Measurements from ENCODE around the gene PRND.
A peak's percentile ranks its signal among the peaks of the same experiment; 100 is the strongest.
"Not testable (repeated sequence)": the region's sequence is repeated elsewhere in the genome, so short reads cannot be mapped to it uniquely, and the experiment has no call there.

PRND gene, protein sequence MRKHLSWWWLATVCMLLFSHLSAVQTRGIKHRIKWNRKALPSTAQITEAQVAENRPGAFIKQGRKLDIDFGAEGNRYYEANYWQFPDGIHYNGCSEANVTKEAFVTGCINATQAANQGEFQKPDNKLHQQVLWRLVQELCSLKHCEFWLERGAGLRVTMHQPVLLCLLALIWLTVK

DNA sequence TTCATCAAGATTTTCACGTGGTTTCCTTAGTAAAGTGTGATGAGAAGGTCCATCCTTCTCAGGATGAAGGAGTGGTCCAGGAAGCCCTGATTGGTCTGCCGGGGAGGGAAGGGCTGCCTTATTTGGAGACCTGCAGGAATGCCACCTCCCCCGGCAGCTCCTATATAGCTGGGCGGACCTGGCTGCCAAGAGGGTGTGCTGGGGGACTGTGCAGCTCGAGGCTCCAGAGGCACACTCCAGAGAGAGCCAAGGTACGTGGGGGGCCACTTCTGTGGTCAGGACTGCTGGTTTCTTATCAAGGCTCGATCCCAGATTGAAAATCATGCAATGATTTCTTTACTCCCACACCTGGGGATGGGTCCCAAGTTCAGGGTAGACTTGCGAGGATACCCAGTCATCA lies at the start of gene PRND:
PRND (plus strand) TSS at position 191 of the 400 bp plus-strand sequence. CDS start 2,643 bp downstream, outside the sequence.
- no peak for DNase-seq

DNA sequence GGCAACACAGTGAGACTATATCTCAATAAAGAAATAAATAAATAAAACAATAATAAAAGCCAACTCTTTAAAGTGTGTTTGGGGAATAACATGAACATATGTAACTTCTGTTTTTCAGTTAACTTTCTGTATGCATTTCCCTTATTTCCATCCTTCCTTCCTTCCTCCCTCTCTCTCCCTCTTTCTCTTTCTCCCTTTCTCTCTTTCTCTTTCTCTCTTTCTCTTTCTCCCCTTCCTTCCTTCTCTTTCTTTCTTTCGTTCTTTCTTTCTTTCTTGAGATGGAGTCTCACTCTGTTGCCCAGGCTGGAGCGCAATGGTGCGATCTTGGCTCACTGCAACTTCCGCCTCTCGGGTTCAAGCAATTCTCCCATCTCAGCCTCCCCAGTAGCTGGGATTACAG lies 48.8 kb upstream of the PRND start:
- DNase-seq, result no peak

DNA sequence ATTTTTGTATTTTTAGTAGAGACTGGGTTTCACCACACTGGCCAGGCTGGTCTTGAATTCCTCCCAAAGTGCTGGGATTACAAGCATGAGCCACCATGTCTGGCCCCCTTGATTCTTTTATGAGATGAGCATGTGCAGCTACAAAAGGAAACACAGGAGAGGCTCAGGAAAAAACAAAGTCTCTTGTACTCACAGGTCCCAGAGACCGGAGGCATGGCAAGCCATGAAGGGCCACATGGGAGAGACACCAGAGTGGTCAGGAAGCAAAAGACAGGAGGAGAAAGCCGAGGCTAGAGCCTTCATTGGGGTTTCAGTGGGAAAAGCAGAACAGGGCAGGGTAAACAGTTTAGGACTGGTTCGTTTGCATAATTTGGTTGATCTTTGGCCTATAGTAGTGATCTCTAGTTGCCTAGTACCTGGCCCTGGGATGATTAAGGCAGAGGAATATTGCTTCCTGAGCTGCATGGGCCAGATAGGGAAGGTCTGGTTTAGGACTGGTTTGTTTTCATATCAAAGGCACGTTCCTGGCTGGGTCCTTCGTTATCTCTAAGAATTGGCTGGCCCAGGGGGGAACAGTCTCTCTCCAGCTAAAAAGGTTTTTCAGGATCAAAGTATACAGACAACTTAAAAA lies 48.2 kb upstream of the PRND start:
- DNase-seq, result no peak

DNA sequence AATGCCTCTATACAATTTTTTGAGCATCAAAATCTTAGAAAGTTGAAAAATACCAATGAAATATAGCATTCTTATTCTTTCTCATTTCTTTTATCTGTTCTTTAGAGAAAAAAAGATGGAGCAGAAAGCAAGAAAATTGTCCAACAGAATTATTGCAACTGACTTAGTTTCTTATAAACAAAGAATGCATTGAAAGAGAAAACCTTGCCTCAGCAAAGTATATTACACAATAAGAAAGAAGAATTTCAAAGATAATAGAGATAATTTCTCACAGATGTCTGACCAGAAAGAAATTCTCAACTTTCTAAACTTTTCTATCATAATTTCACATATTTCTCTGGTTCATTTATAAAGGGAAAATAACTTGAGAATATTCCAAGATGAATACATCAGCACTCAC lies 47.0 kb upstream of the PRND start:
- no peak for DNase-seq

- DNase-seq, result no peak
Observed at GRCh38 chr20:4677846-4678245, 43.9 kb upstream of the PRND start.

DNA sequence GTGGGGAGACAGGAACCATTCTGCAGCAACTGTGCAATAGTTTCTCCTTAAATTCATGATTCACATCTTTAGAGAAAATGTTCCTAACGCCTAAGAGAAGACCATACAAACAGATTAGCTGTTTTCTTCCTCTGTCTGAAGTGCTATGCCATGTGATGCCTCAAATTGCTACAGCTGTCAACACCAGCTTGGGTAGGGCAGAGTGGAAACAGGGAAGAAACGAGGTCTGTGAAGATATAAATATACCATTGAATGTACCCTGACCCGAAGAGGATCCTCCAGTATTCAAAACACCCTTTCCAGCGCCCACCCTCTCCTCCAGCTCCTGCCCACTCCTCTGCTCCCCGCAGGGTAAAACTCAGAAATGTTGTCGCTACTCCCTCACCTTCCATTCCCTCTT lies 40.3 kb upstream of the PRND start:
- DNase-seq, result no peak

DNA sequence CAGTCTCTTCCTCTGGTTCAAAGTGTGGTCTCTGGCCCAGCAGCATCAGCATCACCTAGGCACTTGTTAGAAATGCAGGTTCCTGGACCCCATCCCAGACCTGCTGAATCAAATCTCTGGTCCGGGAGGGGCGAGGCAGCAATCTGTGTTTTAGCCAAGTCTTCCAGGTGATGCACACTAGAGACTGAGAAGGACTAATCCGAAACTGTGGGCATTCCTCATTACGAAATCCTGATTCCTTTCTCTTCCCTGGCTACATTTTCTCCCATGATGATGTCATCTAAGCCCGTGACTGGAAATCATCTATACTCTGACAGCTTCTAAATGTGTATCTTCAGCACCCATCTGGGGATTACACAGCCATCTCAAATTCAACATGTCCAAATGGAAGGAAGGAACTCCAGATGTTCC lies 39.7 kb upstream of the PRND start:
- DNase-seq, result no peak

DNA sequence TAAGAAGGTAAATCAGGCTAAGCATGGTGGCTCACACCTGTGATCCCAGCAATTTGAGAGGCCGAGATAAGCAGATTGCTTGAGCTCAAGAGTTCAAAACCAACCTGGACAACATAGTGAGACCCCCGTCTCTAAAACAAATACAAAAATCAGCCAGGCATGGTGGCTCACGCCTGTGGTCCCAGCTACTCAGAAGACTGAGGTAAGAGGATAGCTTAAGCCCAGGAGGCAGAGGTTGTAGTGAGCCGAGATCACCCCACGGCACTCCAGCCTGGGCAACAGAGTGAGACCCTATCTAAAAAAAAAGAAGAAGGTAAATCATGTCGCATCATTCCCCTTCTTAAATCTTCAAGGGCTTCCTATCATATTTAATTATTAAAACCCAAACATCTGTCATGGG lies 39.0 kb upstream of the PRND start:
- no peak for DNase-seq

GRCh38 chr20:4683261-4683660 lies 38.4 kb upstream of the PRND start:
- DNase-seq, result no peak

DNA sequence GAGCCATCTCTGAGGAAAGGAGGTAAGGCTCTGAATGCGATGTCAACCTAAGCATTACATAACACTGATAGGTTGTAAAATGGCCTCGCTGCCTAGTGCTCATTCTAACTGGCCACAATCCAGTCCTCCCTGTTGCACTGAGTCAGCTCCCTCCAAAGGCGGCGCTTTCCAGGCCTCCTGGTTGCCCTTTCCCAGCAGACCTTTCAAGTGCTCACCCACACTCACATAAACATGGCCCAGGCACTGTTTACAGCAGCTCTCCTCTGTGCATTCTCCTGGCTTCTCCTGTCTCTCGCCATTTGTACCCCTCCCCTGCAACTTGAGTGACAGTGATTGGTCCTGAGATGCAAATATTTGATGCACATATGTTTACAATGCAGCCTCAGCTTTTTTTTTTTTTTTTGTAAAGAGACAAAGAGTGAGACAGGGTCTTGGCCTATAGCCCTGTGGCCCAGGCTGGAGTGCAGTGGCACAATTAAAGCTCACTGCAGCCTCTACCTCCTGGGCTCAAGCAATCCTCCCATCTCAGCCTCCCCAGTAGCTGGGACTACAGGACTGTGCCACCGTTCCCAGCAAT lies 36.8 kb upstream of the PRND start:
- DNase-seq, result no peak

DNA sequence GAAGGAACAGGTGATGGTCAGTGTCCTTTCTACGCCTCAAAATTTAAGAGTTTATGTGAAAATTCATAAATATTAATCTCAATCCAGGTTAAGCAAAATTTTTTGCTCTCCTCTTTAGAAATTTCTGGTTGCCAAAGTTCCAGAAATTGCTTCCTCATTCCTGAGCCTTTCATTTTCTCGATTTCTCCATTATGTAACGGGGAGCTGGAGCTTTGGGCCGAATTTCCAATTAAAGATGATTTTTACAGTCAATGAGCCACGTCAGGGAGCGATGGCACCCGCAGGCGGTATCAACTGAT lies 35.8 kb upstream of the PRND start:
- no peak for DNase-seq

- no peak for DNase-seq
Observed at GRCh38 chr20:4688305-4688704, 33.4 kb upstream of the PRND start.

DNA sequence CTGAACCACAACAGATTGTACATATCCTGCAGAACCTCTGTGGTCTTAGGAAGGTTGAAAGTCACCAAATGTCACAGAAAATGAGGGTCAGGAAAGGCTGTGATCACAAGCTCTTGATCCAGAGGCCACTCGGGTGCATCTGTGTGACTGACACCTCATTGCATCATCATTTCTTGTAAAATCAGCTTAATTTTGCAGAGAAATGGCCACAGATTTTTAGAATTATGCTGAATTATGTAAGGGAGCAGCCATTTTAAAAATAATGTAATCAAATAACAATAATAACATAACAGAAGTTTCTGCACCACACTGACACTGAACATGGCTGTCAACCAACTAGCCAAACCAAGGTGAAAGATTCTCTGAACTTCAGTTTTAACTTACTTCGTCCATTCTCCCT lies 32.5 kb upstream of the PRND start:
- DNase-seq, result peak; percentile 39

DNA sequence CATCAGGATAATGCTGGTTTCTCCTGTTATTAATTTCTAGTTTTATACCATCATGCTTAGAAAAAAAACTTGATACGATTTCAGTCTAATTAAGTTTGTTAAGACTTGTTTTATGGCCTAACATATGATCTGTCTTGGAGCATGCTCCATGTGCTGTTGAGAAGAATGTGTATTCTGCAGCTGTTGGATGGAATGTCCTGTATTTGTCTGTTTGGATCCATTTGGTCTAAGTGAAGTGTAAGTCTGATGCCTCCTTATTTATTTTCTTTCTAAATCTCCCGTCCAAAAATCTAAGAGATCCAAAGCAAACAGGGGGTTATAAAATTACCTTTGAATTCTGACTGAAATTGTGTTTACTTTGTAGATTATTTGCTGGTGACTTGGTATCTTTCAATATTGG lies 30.0 kb upstream of the PRND start:
- DNase-seq, result no peak

DNA sequence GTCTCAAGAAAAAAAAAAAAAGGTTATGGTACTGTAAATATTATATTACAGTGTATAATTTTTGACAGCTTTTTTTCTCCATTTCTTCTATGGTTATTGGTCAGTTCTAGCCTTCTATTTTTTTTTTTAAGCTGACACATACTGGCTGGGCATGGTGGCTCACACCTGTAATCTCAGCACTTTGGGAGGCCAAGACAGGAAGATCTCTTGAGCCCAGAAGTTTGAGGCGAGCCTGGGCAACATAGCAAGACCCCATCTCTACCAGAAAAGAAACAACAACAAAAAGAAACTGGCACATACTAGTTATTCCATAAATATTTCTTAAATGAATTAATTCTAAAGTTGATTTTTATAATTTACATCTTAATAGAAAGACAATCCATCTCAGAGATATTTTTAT lies 27.6 kb upstream of the PRND start:
- no peak for DNase-seq

DNA sequence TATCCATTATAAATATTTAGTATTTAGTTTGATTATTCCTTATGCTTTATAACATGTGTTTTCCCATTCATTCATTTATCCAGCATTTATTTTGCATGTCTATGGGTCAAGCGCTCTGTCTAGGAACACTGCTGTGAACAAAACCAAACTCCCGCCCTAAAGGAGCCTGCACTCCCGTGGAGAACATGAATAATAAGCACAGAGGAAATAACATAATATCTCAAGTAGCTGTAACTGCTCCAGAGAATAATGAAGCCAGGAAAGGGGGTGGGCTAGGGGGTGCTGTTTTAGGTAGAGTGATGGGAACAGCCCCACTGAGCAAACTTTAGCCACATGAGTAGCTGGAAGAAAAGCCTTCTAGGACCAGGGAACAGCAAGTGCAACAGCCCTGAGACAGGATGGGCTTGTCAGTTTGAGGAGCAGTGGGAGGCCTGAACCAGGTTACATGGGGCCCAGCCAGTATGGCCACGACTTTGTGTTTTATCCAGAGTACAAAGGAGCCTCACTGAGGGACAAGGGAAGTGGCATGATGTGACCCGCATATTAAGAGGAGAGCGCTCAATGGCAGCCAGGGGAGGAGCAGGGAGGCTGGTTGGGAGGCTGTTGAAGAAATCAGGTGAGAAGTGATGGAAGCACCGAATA lies 24.4 kb upstream of the PRND start:
- no peak for DNase-seq

- DNase-seq, result no peak
Observed at GRCh38 chr20:4697831-4698221, 23.9 kb upstream of the PRND start.

DNA sequence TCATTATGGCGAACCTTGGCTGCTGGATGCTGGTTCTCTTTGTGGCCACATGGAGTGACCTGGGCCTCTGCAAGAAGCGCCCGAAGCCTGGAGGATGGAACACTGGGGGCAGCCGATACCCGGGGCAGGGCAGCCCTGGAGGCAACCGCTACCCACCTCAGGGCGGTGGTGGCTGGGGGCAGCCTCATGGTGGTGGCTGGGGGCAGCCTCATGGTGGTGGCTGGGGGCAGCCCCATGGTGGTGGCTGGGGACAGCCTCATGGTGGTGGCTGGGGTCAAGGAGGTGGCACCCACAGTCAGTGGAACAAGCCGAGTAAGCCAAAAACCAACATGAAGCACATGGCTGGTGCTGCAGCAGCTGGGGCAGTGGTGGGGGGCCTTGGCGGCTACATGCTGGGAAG lies 22.5 kb upstream of the PRND start:
- no peak for DNase-seq

GRCh38 chr20:4699957-4700356 lies 21.8 kb upstream of the PRND start:
- DNase-seq, result no peak

GRCh38 chr20:4702562-4703280 lies 19.0 kb upstream of the PRND start:
- no peak for DNase-seq

GRCh38 chr20:4703281-4703676 lies 18.4 kb upstream of the PRND start:
- no peak for DNase-seq

GRCh38 chr20:4706941-4707340 lies 14.8 kb upstream of the PRND start:
- DNase-seq, result not testable (repeated sequence)

DNA sequence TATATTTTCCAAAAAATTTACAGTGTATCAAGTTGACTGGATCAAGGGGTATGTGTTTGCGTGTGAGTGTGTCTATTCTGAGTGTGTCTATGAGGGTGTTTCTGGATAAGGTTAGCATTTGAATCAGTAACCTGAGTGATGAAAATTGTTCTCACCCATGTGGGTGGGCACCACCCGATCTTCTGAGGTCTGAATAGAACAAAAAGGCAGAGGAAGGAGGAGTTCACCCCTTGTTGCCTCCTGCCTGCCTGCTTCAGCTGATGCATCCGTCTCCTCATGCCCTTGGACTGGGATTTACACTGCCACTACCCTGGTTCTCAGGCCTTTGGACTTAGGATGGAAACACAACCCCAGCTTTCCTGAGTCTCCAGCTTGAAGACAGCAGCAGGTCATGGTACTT lies 13.7 kb upstream of the PRND start:
- no peak for DNase-seq

GRCh38 chr20:4708856-4709255 lies 12.9 kb upstream of the PRND start:
- DNase-seq, result no peak
